HCT116 (cell line): ENCODE measurements around the gene PANX2.

ENCODE experiments used
- ATF3 ChIP-seq: IDR thresholded peaks from 2 replicates; pipeline ENCODE4 v1.6.1; 2012
- CTCF ChIP-seq, 3 experiments: fragments of 200-600 bp in 1 of 3; sonication (generic) in 1 of 3; IDR thresholded peaks in 2 of 3; conservative IDR thresholded peaks in 1 of 3; 2 replicates each; pipeline ENCODE4 v1.5.1; 2012 to 2017; ENCODE audit warnings: low read depth in 2 of 3, low read length in 2 of 3, antibody characterized with exemption in 1 of 3, borderline replicate concordance in 1 of 3, control low read depth in 1 of 3, mild to moderate bottlenecking in 1 of 3, mixed read lengths in 1 of 3, mixed run types in 1 of 3, moderate library complexity in 1 of 3; ENCODE audit not compliant: insufficient read depth in 1 of 3
- EZH2 ChIP-seq: fragments of 200-600 bp; sonication (generic); IDR thresholded peaks from 2 replicates; pipeline ENCODE4 v1.6.1; 2017; ENCODE audit warnings: antibody characterized with exemption, mixed run types
- JUND ChIP-seq: IDR thresholded peaks from 2 replicates; pipeline ENCODE4 v1.6.1; 2012
- MAX ChIP-seq: IDR thresholded peaks from 2 replicates; pipeline ENCODE4 v1.6.1; 2012
- POLR2A ChIP-seq: IDR thresholded peaks from 2 replicates; pipeline ENCODE4 v1.7.0; 2011; ENCODE audit warnings: borderline replicate concordance; ENCODE audit not compliant: insufficient read depth, insufficient read length; ENCODE audit errors: extremely low read depth
- SIN3A ChIP-seq: IDR thresholded peaks from 2 replicates; pipeline ENCODE4 v1.6.1; 2012; ENCODE audit warnings: low read depth
- YY1 ChIP-seq: IDR thresholded peaks from 2 replicates; pipeline ENCODE4 v1.6.1; 2011; ENCODE audit warnings: low read length, low read depth, moderate library complexity, mild to moderate bottlenecking; ENCODE audit not compliant: insufficient replicate concordance; ENCODE audit errors: extremely low read depth

GRCh38 chr22:50136581-50137015 lies 33.9 kb upstream of the PANX2 start:
- TF ChIP-seq SIN3A = no peak
- no peak for TF ChIP-seq CTCF (IDR thresholded peaks at IDR 0.05 in 2 of 3, conservative IDR thresholded peaks at IDR 0.05 in 1 of 3; ENCODE audit: borderline replicate concordance in 1 of 3, insufficient read depth in 1 of 3, low read depth in 2 of 3, low read length in 2 of 3)
- no peak for TF ChIP-seq YY1
- no peak for TF ChIP-seq EZH2
- TF ChIP-seq MAX = no peak
- TF ChIP-seq ATF3 = no peak
- TF ChIP-seq POLR2A = no peak
- no peak for TF ChIP-seq JUND
